Measurements from ENCODE around the gene RAD51B. TPM values are rescaled to one million over a fixed set of nuclear protein-coding genes. Genes with fewer than 3 reads are reported as not detected.
A peak's percentile ranks its signal among the peaks of the same experiment; 100 is the strongest.

Gene RAD51B
- total and polyA plus RNA-seq, 2 donors (not counting 1 experiment from before 2014, with no cell fraction given) = 4.6 to 16.3 TPM

- Histone ChIP-seq H3K4me2 (ENCODE audit: extremely low read depth, insufficient read depth, low read length) (no peak overlapping the region), H3K9me3 (ENCODE audit: control insufficient read depth, insufficient read depth, low read depth, low read length) (no peaks in the 10 kb centered on the region), H3K79me2 (ENCODE audit: control insufficient read depth, insufficient read depth, low read length) (no peaks in the 10 kb centered on the region), H3K36me3 (ENCODE audit: control insufficient read depth, insufficient read depth, low read length) (no peaks in the 10 kb centered on the region), H3K4me3 (replicated peaks in 1 of 4; ENCODE audit: control extremely low read depth in 1 of 4, insufficient read depth in 1 of 4, low read depth in 3 of 4, low read length in 4 of 4) (no peak overlapping the region), H3K27ac (ENCODE audit: insufficient read depth, low read length) (no peak overlapping the region), H3K9ac (ENCODE audit: insufficient read depth, low read length) (no peak overlapping the region), H3K27me3 (ENCODE audit: control insufficient read depth, insufficient read depth, low read length) (no peaks in the 10 kb centered on the region), H2AFZ (ENCODE audit: low read length) (no peak overlapping the region), H3K4me1 (ENCODE audit: control insufficient read depth, extremely low read depth, insufficient read depth, low read length) (peaks cover 3% of the 10 kb centered on the region), H4K20me1 (ENCODE audit: control insufficient read depth, extremely low read depth, insufficient read depth, low read length) (no peaks in the 10 kb centered on the region)
- no peak for DNase-seq (ENCODE audit: low read depth in 2 of 2)
- no peak for TF ChIP-seq EZH2 (IDR thresholded peaks at IDR 0.05; ENCODE audit: low read length, missing control alignments)
- TF ChIP-seq CTCF (conservative IDR thresholded peaks at IDR 0.05 in 1 of 2, IDR thresholded peaks at IDR 0.05 in 1 of 2; ENCODE audit: low read depth in 1 of 2, low read length in 2 of 2) = no peak
Observed at GRCh38 chr14:68458253-68458652, 638.7 kb downstream of the RAD51B start.

GRCh38 chr14:68458840-68459469 is 639.4 kb downstream of the RAD51B start:
- Histone ChIP-seq H3K9me3 (ENCODE audit: control insufficient read depth, insufficient read depth, low read depth, low read length) (no peaks in the 10 kb centered on the region), H3K4me2 (ENCODE audit: extremely low read depth, insufficient read depth, low read length) (no peak overlapping the region), H3K9ac (ENCODE audit: insufficient read depth, low read length) (no peak overlapping the region), H3K27me3 (ENCODE audit: control insufficient read depth, insufficient read depth, low read length) (no peaks in the 10 kb centered on the region), H3K36me3 (ENCODE audit: control insufficient read depth, insufficient read depth, low read length) (no peaks in the 10 kb centered on the region), H4K20me1 (ENCODE audit: control insufficient read depth, extremely low read depth, insufficient read depth, low read length) (no peaks in the 10 kb centered on the region), H3K4me1 (ENCODE audit: control insufficient read depth, extremely low read depth, insufficient read depth, low read length) (peaks cover 3% of the 10 kb centered on the region), H3K27ac (ENCODE audit: insufficient read depth, low read length) (no peak overlapping the region), H3K79me2 (ENCODE audit: control insufficient read depth, insufficient read depth, low read length) (no peaks in the 10 kb centered on the region), H2AFZ (ENCODE audit: low read length) (peak overlapping the region; percentile 6), H3K4me3 (replicated peaks in 1 of 4; ENCODE audit: control extremely low read depth in 1 of 4, insufficient read depth in 1 of 4, low read depth in 3 of 4, low read length in 4 of 4) (no peak overlapping the region)
- TF ChIP-seq EZH2 (IDR thresholded peaks at IDR 0.05; ENCODE audit: low read length, missing control alignments) = no peak
- no peak for TF ChIP-seq CTCF (conservative IDR thresholded peaks at IDR 0.05 in 1 of 2, IDR thresholded peaks at IDR 0.05 in 1 of 2; ENCODE audit: low read depth in 1 of 2, low read length in 2 of 2)
- DNase-seq (ENCODE audit: low read depth in 2 of 2) = peak; percentile 79 to 95

GRCh38 chr14:68459480-68460136 is 640.0 kb downstream of the RAD51B start:
- Histone ChIP-seq H3K4me3 (replicated peaks in 1 of 4; ENCODE audit: control extremely low read depth in 1 of 4, insufficient read depth in 1 of 4, low read depth in 3 of 4, low read length in 4 of 4) (no peak overlapping the region), H3K4me2 (ENCODE audit: extremely low read depth, insufficient read depth, low read length) (no peak overlapping the region), H3K9me3 (ENCODE audit: control insufficient read depth, insufficient read depth, low read depth, low read length) (no peaks in the 10 kb centered on the region), H3K4me1 (ENCODE audit: control insufficient read depth, extremely low read depth, insufficient read depth, low read length) (peaks cover 3% of the 10 kb centered on the region), H3K9ac (ENCODE audit: insufficient read depth, low read length) (no peak overlapping the region), H4K20me1 (ENCODE audit: control insufficient read depth, extremely low read depth, insufficient read depth, low read length) (no peaks in the 10 kb centered on the region), H3K27me3 (ENCODE audit: control insufficient read depth, insufficient read depth, low read length) (no peaks in the 10 kb centered on the region), H3K79me2 (ENCODE audit: control insufficient read depth, insufficient read depth, low read length) (no peaks in the 10 kb centered on the region), H3K27ac (ENCODE audit: insufficient read depth, low read length) (no peak overlapping the region), H3K36me3 (ENCODE audit: control insufficient read depth, insufficient read depth, low read length) (no peaks in the 10 kb centered on the region), H2AFZ (ENCODE audit: low read length) (no peak overlapping the region)
- no peak for TF ChIP-seq EZH2 (IDR thresholded peaks at IDR 0.05; ENCODE audit: low read length, missing control alignments)
- TF ChIP-seq CTCF (conservative IDR thresholded peaks at IDR 0.05 in 1 of 2, IDR thresholded peaks at IDR 0.05 in 1 of 2; ENCODE audit: low read depth in 1 of 2, low read length in 2 of 2) = no peak
- peak in 1 of 2 donors; percentile 18 for DNase-seq (ENCODE audit: low read depth in 2 of 2)
